ENCODE data around the gene NHERF2. TPM values are rescaled to one million over a fixed set of nuclear protein-coding genes. Genes with fewer than 3 reads are reported as not detected.
A peak's percentile ranks its signal among the peaks of the same experiment; 100 is the strongest.

Gene NHERF2
- 100 to 1,000 TPM in 2 of 4 donors, 10 to 100 TPM in 2; 45.3 to 130 (median 88.3) TPM for total RNA-seq

DNA sequence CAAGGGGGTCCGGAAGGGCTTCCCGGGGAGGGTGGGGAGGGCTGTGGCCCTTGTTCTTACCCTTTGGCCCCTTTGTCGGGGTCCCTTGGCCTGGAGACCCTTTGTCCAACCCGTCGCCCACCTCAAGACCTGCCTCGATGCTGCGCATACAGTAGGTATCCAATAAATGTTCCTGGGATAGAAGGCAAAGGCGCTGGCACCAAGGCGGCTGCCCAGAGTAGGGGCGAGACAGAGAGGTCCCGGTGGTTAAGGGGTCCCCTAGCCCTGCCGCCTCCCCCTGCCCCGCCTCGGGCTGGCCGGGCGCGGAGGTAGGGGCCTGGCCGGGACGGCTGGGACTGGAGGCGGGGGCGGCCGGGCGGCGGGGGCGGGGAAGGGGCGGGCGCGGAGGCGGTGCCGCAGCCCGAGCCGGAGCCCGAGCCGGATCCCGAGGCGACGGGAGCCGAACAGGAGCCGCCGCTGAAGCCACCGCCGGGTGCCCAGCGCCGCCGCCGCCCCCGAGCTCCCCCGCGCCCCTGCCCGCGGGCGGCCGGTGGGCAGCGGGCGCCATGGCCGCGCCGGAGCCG lies at the start of gene NHERF2:
NHERF2 (plus strand) TSS at position 442 of the 563 bp plus-strand sequence; CDS start at position 546, 104 bp downstream.
- Histone ChIP-seq H3K27ac (replicated peaks in 1 of 4) (peak within 1 kb of the TSS; percentile 75 to 81 (median 77)), H3K36me3 (peaks cover 0 to 22% (median 15%) of the 10 kb centered on the region in 4 donors), H3K9me3 (no peaks in the 10 kb centered on the region), H3K4me1 (peaks cover 42 to 77% (median 73%) of the 10 kb centered on the region in 4 donors), H3K27me3 (peaks cover 0 to 11% (median 0%) of the 10 kb centered on the region in 4 donors), H3K4me3 (peak within 1 kb of the TSS; percentile 78 to 87 (median 80))
- WGBS = 35% methylated on average over 9 of the region's 59 CpGs
- intact Hi-C loops (cut with DNase I) = no loop called here
- TF ChIP-seq, protein P1, sequence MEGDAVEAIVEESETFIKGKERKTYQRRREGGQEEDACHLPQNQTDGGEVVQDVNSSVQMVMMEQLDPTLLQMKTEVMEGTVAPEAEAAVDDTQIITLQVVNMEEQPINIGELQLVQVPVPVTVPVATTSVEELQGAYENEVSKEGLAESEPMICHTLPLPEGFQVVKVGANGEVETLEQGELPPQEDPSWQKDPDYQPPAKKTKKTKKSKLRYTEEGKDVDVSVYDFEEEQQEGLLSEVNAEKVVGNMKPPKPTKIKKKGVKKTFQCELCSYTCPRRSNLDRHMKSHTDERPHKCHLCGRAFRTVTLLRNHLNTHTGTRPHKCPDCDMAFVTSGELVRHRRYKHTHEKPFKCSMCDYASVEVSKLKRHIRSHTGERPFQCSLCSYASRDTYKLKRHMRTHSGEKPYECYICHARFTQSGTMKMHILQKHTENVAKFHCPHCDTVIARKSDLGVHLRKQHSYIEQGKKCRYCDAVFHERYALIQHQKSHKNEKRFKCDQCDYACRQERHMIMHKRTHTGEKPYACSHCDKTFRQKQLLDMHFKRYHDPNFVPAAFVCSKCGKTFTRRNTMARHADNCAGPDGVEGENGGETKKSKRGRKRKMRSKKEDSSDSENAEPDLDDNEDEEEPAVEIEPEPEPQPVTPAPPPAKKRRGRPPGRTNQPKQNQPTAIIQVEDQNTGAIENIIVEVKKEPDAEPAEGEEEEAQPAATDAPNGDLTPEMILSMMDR (IDR thresholded peaks at IDR 0.05) = no peak
- TF ChIP-seq EP300 (IDR thresholded peaks at IDR 0.05) = no peak
- TF ChIP-seq POLR2AphosphoS5 (IDR thresholded peaks at IDR 0.05) = no peak
- TF ChIP-seq POLR2A (IDR thresholded peaks at IDR 0.05; ENCODE audit: low read depth) = no peak
- DNase-seq (ENCODE audit: extremely low spot score) = no peak

DNA sequence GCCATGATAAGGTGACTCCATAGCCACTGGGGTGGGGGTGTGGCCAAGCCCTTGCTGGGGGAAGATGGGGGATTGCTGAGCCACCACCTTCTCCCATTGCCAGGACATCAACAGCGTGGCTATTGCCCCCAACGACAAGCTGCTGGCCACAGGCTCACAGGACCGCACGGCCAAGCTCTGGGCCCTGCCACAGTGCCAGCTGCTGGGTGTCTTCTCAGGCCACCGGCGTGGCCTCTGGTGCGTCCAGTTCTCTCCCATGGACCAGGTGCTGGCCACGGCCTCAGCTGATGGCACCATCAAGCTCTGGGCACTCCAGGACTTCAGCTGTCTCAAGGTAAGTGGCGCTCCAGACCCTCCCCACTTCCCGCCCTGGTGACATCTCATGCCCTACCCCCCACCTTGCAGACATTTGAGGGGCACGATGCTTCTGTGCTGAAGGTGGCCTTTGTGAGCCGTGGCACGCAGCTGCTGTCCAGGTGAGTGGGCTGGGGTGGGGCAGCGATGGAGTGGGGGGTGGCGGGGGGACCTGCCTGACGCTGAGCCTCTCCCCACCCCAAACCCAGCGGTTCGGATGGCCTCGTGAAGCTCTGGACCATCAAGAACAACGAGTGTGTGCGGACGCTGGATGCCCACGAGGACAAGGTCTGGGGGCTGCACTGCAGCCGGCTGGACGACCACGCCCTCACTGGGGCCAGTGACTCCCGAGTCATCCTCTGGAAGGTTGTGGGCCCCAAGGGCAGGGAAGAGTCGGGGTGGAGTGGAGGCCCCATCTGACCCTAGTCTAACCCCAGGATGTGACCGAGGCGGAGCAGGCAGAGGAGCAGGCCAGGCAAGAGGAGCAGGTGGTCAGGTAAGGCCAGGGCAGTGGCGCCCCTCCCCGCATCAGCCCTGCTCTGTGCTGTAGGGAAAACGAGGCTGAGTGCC lies 49.5 kb upstream of the NHERF2 start:
- Histone ChIP-seq H3K36me3 (peaks cover 51 to 56% (median 53%) of the 10 kb centered on the region in 4 donors), H3K27me3 (peaks cover under 1 to 88% (median 47%) of the 10 kb centered on the region in 4 donors)
- intact Hi-C loops (cut with DNase I) = no loop called here

DNA sequence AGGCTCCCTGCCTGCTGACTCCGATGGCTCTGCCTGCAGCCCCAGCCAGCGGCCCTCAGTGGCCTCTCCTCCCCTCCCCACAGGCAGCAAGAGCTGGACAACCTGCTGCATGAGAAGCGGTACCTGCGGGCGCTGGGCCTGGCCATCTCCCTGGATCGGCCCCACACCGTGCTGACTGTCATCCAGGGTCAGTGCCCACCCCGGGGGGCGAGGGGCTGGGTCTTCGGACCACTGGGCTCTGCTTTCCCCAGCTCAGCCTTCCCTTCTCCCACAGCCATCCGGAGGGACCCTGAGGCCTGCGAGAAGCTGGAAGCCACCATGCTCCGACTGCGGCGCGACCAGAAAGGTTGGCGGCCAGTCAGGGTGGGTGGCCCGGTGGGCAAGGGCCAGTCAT lies 48.8 kb upstream of the NHERF2 start:
- H3K4me1 ChIP-seq = peaks cover 22 to 43% (median 31%) of the 10 kb centered on the region in 4 donors
- TF ChIP-seq EP300 (IDR thresholded peaks at IDR 0.05) (no peak), POLR2AphosphoS5 (IDR thresholded peaks at IDR 0.05) (no peak), POLR2A (IDR thresholded peaks at IDR 0.05; ENCODE audit: low read depth) (no peak)
- TF ChIP-seq, protein P1 (IDR thresholded peaks at IDR 0.05) = no peak
- H3K9me3 ChIP-seq = no peaks in the 10 kb centered on the region
- no peak for DNase-seq (ENCODE audit: extremely low spot score)
- peaks cover 51 to 56% (median 53%) of the 10 kb centered on the region in 4 donors for H3K36me3 ChIP-seq
- H3K27me3 ChIP-seq = peaks cover 0 to 94% (median 47%) of the 10 kb centered on the region in 4 donors
- intact Hi-C loops (cut with DNase I) = no loop called here
- no peak overlapping the region for H3K4me3 ChIP-seq
- no peak overlapping the region for H3K27ac ChIP-seq (replicated peaks in 1 of 4)
- WGBS = 94% methylated on average over 8 of the region's 18 CpGs

More for the DNA sequence above, 49.5 kb upstream of the NHERF2 start:
- H3K4me1 ChIP-seq = peaks cover 28 to 48% (median 37%) of the 10 kb centered on the region in 4 donors
- TF ChIP-seq EP300 (IDR thresholded peaks at IDR 0.05) (no peak), POLR2AphosphoS5 (IDR thresholded peaks at IDR 0.05) (no peak), POLR2A (IDR thresholded peaks at IDR 0.05; ENCODE audit: low read depth) (no peak)
- TF ChIP-seq, protein P1 (IDR thresholded peaks at IDR 0.05) = no peak
- WGBS = 89% methylated on average over 14 of the region's 33 CpGs
- H3K4me3 ChIP-seq = no peak overlapping the region
- no peak for DNase-seq (ENCODE audit: extremely low spot score)
- H3K9me3 ChIP-seq = no peaks in the 10 kb centered on the region
- H3K27ac ChIP-seq (replicated peaks in 1 of 4) = no peak overlapping the region

DNA sequence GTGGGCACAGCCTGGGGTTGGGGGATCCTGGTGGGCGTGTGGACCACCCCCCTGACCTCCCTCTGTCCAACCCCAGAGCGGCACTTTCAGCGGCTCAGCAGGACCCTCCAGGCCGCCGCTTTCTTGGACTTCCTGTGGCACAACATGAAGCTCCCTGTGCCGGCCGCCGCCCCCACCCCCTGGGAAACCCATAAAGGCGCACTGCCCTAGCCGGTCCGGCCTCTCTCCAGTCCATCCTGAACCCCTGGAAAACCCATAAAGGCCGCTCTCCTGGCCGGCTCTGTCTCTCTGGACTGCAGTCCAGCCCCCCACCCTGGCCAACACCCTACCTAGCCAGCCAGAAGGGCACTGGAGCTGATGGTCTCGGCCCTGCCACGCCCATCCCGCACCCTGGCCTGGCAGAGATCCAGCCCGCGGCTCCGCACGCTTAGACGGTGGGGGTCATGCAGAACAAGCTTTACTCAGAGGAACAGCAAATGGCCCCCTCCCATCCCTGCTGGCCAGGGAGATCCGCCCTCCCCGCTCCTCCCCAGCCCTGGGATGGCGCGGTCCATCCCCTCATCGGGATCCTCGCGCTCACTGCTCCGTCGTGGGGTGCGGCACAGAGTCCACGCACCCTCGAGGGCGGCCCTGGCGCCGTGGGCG lies 48.1 kb upstream of the NHERF2 start:
- intact Hi-C loops (cut with DNase I) = no loop called here
- Histone ChIP-seq H3K4me3 (no peak overlapping the region), H3K27me3 (peaks cover 0 to 96% (median 47%) of the 10 kb centered on the region in 4 donors), H3K36me3 (peaks cover 51 to 55% (median 53%) of the 10 kb centered on the region in 4 donors), H3K4me1 (peaks cover 23 to 43% (median 31%) of the 10 kb centered on the region in 4 donors), H3K9me3 (no peaks in the 10 kb centered on the region), H3K27ac (replicated peaks in 1 of 4) (no peak overlapping the region)
- TF ChIP-seq, protein P1 (IDR thresholded peaks at IDR 0.05) = no peak
- no peak for TF ChIP-seq EP300 (IDR thresholded peaks at IDR 0.05)
- TF ChIP-seq POLR2AphosphoS5 (IDR thresholded peaks at IDR 0.05) = no peak
- no peak for TF ChIP-seq POLR2A (IDR thresholded peaks at IDR 0.05; ENCODE audit: low read depth)
- WGBS = 79% methylated on average over 25 of the region's 37 CpGs
- no peak for DNase-seq (ENCODE audit: extremely low spot score)

Measured in esophagus muscularis mucosa (tissue), 4 donors.